Measurements from ENCODE around the gene HOXD1.

The HOXD1 gene

DNA sequence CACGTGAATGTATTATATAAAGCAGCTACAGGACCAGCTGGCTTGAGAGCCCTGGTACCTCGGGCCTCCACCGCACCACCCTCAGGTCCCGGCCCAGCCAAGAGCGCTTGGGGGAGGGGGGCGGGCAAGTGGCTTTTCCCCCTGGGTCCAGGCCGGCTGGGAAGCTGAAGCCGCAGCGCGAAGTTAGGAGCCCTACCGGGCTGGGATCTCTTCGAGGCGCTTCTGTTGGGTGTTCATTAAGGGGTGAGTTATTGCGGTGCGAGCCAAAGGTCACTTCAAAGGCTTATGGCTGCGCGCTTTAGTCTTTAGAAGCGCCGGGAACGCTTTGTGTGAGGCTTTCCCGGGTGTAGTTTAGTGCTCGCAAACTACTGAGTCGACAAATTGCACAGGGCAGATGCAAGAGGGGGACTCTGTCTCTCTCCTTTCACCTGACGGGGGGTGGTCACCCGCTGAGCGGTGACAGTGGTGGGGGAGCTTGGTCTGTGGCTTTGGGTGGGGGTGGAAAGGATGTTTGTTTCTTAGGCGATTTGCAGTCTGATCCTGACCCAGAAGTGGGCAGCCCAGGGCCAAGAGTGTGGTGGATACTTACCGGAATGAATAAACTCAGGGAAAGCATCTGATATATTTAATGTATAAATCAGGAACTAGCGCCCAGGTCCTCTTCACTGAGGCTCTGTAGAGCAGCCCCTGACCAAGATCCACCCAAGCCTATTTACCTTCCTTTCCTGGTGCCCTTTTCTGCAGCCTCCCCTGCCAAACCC is 25.4 kb upstream of the HOXD1 start:
- H3K27me3 ChIP-seq (ENCODE audit: insufficient read depth, low read length): peaks cover 5% of the 10 kb centered on the region; the same call in 1 of the 2 replicates
- H2AFZ ChIP-seq (ENCODE audit: low read length): no peak overlapping the region
- no peaks in the 10 kb centered on the region for H3K9me3 ChIP-seq (ENCODE audit: low read length)
- no peak overlapping the region for H3K9ac ChIP-seq (ENCODE audit: low read length)
- H3K27ac ChIP-seq (ENCODE audit: low read depth, low read length, poor library complexity, severe bottlenecking): no peak overlapping the region
- H3K79me2 ChIP-seq (ENCODE audit: insufficient read depth, low read length): no peaks in the 10 kb centered on the region
- no peaks in the 10 kb centered on the region for H3K4me1 ChIP-seq (ENCODE audit: insufficient read depth, low read length, severe bottlenecking)
- H4K20me1 ChIP-seq (ENCODE audit: insufficient read depth, low read length): no peaks in the 10 kb centered on the region
- H3K4me2 ChIP-seq (ENCODE audit: low read length): no peak overlapping the region
- TF ChIP-seq EZH2 (IDR thresholded peaks at IDR 0.05; ENCODE audit: borderline replicate concordance, low read length): no peak
- TF ChIP-seq, protein P1, sequence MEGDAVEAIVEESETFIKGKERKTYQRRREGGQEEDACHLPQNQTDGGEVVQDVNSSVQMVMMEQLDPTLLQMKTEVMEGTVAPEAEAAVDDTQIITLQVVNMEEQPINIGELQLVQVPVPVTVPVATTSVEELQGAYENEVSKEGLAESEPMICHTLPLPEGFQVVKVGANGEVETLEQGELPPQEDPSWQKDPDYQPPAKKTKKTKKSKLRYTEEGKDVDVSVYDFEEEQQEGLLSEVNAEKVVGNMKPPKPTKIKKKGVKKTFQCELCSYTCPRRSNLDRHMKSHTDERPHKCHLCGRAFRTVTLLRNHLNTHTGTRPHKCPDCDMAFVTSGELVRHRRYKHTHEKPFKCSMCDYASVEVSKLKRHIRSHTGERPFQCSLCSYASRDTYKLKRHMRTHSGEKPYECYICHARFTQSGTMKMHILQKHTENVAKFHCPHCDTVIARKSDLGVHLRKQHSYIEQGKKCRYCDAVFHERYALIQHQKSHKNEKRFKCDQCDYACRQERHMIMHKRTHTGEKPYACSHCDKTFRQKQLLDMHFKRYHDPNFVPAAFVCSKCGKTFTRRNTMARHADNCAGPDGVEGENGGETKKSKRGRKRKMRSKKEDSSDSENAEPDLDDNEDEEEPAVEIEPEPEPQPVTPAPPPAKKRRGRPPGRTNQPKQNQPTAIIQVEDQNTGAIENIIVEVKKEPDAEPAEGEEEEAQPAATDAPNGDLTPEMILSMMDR (IDR thresholded peaks at IDR 0.05; ENCODE audit: low read length): no peak
- no peaks in the 10 kb centered on the region for H3K9me2 ChIP-seq (ENCODE audit: low read depth, low read length)
- no peaks in the 10 kb centered on the region for H3F3A ChIP-seq (ENCODE audit: insufficient read depth, low read length)
- no peaks in the 10 kb centered on the region for H3K36me3 ChIP-seq (ENCODE audit: insufficient read depth, low read length)
- H3K4me3 ChIP-seq (ENCODE audit: low read depth, low read length, poor library complexity, severe bottlenecking): no peak overlapping the region

DNA sequence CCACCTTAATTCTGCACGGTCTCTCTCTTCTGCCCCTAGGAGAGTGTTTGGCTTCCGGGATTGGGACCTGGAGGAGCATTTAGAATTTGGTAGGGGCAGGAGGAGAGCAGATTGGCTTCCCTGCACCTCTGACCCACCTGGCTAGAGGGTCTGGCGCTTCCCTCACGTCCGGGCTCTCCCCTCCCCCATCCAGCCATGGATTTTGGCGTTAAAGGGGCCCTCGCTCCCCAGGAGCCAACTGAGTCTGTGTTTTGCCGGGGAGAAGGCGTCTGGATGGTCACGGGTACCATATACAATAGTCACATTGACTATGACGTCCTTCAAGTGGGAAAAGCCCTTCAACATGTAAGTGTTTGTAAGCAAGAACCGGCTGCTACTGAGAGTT is 24.8 kb upstream of the HOXD1 start:
- H2AFZ ChIP-seq (ENCODE audit: low read length): no peak overlapping the region
- H3K9ac ChIP-seq (ENCODE audit: low read length): no peak overlapping the region
- peaks cover 5% of the 10 kb centered on the region; the same call in 1 of the 2 replicates for H3K27me3 ChIP-seq (ENCODE audit: insufficient read depth, low read length)
- no peaks in the 10 kb centered on the region for H4K20me1 ChIP-seq (ENCODE audit: insufficient read depth, low read length)
- H3K4me1 ChIP-seq (ENCODE audit: insufficient read depth, low read length, severe bottlenecking): no peaks in the 10 kb centered on the region
- H3K4me2 ChIP-seq (ENCODE audit: low read length): no peak overlapping the region
- no peak for TF ChIP-seq EZH2 (IDR thresholded peaks at IDR 0.05; ENCODE audit: borderline replicate concordance, low read length)
- TF ChIP-seq, protein P1 (IDR thresholded peaks at IDR 0.05; ENCODE audit: low read length): no peak
- no peaks in the 10 kb centered on the region for H3F3A ChIP-seq (ENCODE audit: insufficient read depth, low read length)
- H3K9me3 ChIP-seq (ENCODE audit: low read length): no peaks in the 10 kb centered on the region
- no peak overlapping the region for H3K27ac ChIP-seq (ENCODE audit: low read depth, low read length, poor library complexity, severe bottlenecking)
- H3K4me3 ChIP-seq (ENCODE audit: low read depth, low read length, poor library complexity, severe bottlenecking): no peak overlapping the region
- H3K9me2 ChIP-seq (ENCODE audit: low read depth, low read length): no peaks in the 10 kb centered on the region
- no peaks in the 10 kb centered on the region for H3K79me2 ChIP-seq (ENCODE audit: insufficient read depth, low read length)
- H3K36me3 ChIP-seq (ENCODE audit: insufficient read depth, low read length): no peaks in the 10 kb centered on the region

DNA sequence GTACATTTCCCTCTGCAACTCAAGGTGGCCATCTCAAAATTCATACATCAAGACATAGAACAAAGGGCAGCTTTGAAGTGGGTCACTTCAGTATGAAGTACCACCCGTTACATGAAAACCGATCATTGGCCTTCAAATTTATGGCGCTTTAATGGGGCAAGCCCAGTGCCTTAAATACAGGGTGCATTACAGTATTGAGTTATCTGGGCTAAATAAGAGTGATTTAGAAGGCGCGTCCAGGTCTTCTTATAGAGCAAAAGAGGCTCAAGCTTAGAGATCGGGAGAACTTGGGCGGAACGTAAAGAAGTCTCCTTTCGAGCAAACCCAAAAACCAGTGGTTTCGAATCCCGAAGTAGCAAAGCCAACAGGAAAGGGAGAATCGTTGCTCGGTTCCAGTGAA is 24.3 kb upstream of the HOXD1 start:
- no peaks in the 10 kb centered on the region for H4K20me1 ChIP-seq (ENCODE audit: insufficient read depth, low read length)
- H3K4me1 ChIP-seq (ENCODE audit: insufficient read depth, low read length, severe bottlenecking): no peaks in the 10 kb centered on the region

More for the DNA sequence above, 24.3 kb upstream of the HOXD1 start:
- Histone ChIP-seq H3K9me3 (ENCODE audit: low read length) (no peaks in the 10 kb centered on the region), H3K36me3 (ENCODE audit: insufficient read depth, low read length) (no peaks in the 10 kb centered on the region), H3F3A (ENCODE audit: insufficient read depth, low read length) (no peaks in the 10 kb centered on the region), H3K27me3 (ENCODE audit: insufficient read depth, low read length) (peaks cover 5% of the 10 kb centered on the region; the same call in 1 of the 2 replicates), H2AFZ (ENCODE audit: low read length) (no peak overlapping the region), H3K4me2 (ENCODE audit: low read length) (no peak overlapping the region), H3K4me3 (ENCODE audit: low read depth, low read length, poor library complexity, severe bottlenecking) (no peak overlapping the region), H3K79me2 (ENCODE audit: insufficient read depth, low read length) (no peaks in the 10 kb centered on the region), H3K9me2 (ENCODE audit: low read depth, low read length) (no peaks in the 10 kb centered on the region), H3K27ac (ENCODE audit: low read depth, low read length, poor library complexity, severe bottlenecking) (no peak overlapping the region), H3K9ac (ENCODE audit: low read length) (no peak overlapping the region)
- TF ChIP-seq, protein P1 (IDR thresholded peaks at IDR 0.05; ENCODE audit: low read length): no peak
- TF ChIP-seq EZH2 (IDR thresholded peaks at IDR 0.05; ENCODE audit: borderline replicate concordance, low read length): no peak
